OCI-LY7 (cell line): ENCODE data around the gene IL6R. TPM values are rescaled to one million over a fixed set of nuclear protein-coding genes. Genes with fewer than 3 reads are reported as not detected.
A peak's percentile ranks its signal among the peaks of the same experiment; 100 is the strongest.

ENCODE experiments used
- BruUV-seq: library from RNA; stranded (reverse); fragments of 400-500 nt; replicated peaks from 2 replicates; lab custom pipeline; 2021; lab: Mats Ljungman, UMichigan
- CTCF ChIA-PET: fragments of 300-600 bp; sonication (Branson Sonifier 250); formaldehyde crosslinking; loops from one replicate; lab custom pipeline; 2022; ENCODE audit warnings: antibody characterized with exemption; ENCODE audit not compliant: unreplicated experiment; lab: Charles Lee
- POLR2A ChIA-PET: fragments of 300-600 bp; sonication (Branson Sonifier 250); formaldehyde crosslinking; loops from one replicate; lab custom pipeline; 2022; ENCODE audit warnings: antibody characterized with exemption; lab: Charles Lee
- DNase-seq: peaks from one replicate; pipeline ENCODE4 v3.0.0-alpha.2; 2015; ENCODE audit warnings: low spot score
- H2AFZ ChIP-seq: fragments of 200-600 bp; sonication (generic), shearing (Covaris generic); 2 replicates; pipeline ENCODE4 v1.6.1; 2014; ENCODE audit warnings: mild to moderate bottlenecking, antibody characterized with exemption, low read length, moderate library complexity
- H3K27ac ChIP-seq: fragments of 200-600 bp; sonication (generic); 2 replicates; pipeline ENCODE4 v1.5.1; 2014; ENCODE audit warnings: mixed run types, low read depth, mild to moderate bottlenecking, moderate library complexity, low read length, inconsistent platforms; ENCODE audit not compliant: poor library complexity, severe bottlenecking
- H3K36me3 ChIP-seq: fragments of 200-600 bp; sonication (generic); 2 replicates; pipeline ENCODE4 v1.6.1; 2014; ENCODE audit warnings: mild to moderate bottlenecking, antibody characterized with exemption, low read length, moderate library complexity, mixed read lengths; ENCODE audit not compliant: insufficient read depth
- H3K4me1 ChIP-seq: fragments of 200-600 bp; sonication (generic); 2 replicates; pipeline ENCODE4 v1.5.1; 2014; ENCODE audit warnings: mild to moderate bottlenecking, low read length; ENCODE audit not compliant: insufficient read depth, poor library complexity, severe bottlenecking
- H3K4me2 ChIP-seq: fragments of 200-600 bp; sonication (generic); 2 replicates; pipeline ENCODE4 v1.6.1; 2014; ENCODE audit warnings: mild to moderate bottlenecking, low read length
- H3K4me3 ChIP-seq: fragments of 200-600 bp; sonication (generic); 2 replicates; pipeline ENCODE4 v1.5.1; 2014; ENCODE audit warnings: mild to moderate bottlenecking, low read depth, low read length; ENCODE audit not compliant: poor library complexity, severe bottlenecking
- H3K79me2 ChIP-seq: fragments of 200-600 bp; sonication (generic); 2 replicates; pipeline ENCODE4 v1.6.1; 2016; ENCODE audit warnings: low read depth, mild to moderate bottlenecking, low read length, moderate library complexity, mixed read lengths; ENCODE audit not compliant: insufficient read depth
- H3K9me2 ChIP-seq: fragments of 200-600 bp; sonication (generic); 2 replicates; pipeline ENCODE4 v1.6.1; 2016; ENCODE audit warnings: mild to moderate bottlenecking, low read length, mixed read lengths; ENCODE audit not compliant: insufficient read depth
- H3K9me3 ChIP-seq: fragments of 200-600 bp; sonication (generic); 2 replicates; pipeline ENCODE4 v1.6.1; 2014; ENCODE audit warnings: mild to moderate bottlenecking, mixed run types, low read length, mixed read lengths
- H4K20me1 ChIP-seq: fragments of 200-600 bp; sonication (generic); 2 replicates; pipeline ENCODE4 v1.6.1; 2014; ENCODE audit warnings: mild to moderate bottlenecking, antibody characterized with exemption, low read length, moderate library complexity, mixed read lengths; ENCODE audit not compliant: insufficient read depth
- EZH2phosphoT487 ChIP-seq: fragments of 200-600 bp; sonication (generic); IDR thresholded peaks from 2 replicates; pipeline ENCODE4 v1.6.1; 2018; ENCODE audit warnings: low read depth, borderline replicate concordance, mild to moderate bottlenecking, mixed run types, antibody characterized with exemption, low read length, moderate library complexity, mixed read lengths
- intact Hi-C: fragments of 100-400 bp; cut with micrococcal nuclease; formaldehyde crosslinking; loops from one replicate; pipeline ENCODE4 v1.10.0; 2022; ENCODE audit not compliant: unreplicated experiment
- total RNA-seq, 2 experiments: library from RNA; depleted of rRNA in 1 of 2; stranded (reverse); fragments of >200 nt in 1 of 2; shearing (Covaris generic) in 1 of 2; gene quantifications; 2 replicates each; pipeline ENCODE4 v1.2.3, GENCODE V29; 2014 to 2022
- TF ChIP-seq, protein P1 (sequence below): fragments of 200-600 bp; sonication (generic); conservative IDR thresholded peaks from 2 replicates; pipeline ENCODE4 v1.5.1; 2014; ENCODE audit warnings: mild to moderate bottlenecking, antibody characterized with exemption, low read length, moderate library complexity, mixed read lengths

The IL6R gene
- total RNA-seq, 2 experiments from 2014 or later: not detected

DNA sequence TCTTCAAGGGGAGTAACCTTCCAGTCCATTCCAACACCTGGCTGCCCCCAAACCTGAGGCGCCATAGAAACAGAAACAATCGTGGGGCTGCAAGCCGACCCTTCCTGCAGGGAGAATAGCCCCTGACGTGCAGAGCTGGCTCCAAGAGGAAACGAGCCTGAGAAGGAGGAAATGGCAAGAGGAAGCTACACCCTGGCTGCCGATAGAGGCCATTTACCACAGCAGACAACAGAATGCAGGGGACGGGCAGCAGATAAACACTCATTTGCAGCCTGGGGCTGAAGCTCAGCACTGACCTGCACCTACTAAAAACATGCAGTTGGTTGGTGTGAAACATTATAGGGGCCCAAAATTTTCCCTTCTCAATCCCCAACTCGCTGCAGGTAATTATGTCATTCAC is 88.1 kb downstream of the IL6R start:
- Histone ChIP-seq H3K4me3 (peak overlapping the region; percentile 12), H3K79me2 (no peaks in the 10 kb centered on the region), H2AFZ (peak overlapping the region; percentile 85), H4K20me1 (no peaks in the 10 kb centered on the region), H3K27ac (no peak overlapping the region), H3K4me1 (peaks cover 47% of the 10 kb centered on the region), H3K4me2 (peak overlapping the region; percentile 60), H3K9me2 (no peaks in the 10 kb centered on the region), H3K36me3 (no peaks in the 10 kb centered on the region), H3K9me3 (no peaks in the 10 kb centered on the region)
- no TSS peak for BruUV-seq
- DNase-seq: peak; percentile 54
- intact Hi-C loops: no loop called here
- ChIA-PET POLR2A (interaction anchor here (0.8 to 1.2 kb wide), 2 partner anchors 13 to 25 kb away, joined by 3 to 5 read pairs; no protein-coding TSS in a partner anchor), CTCF (no interaction called here)
- no peak for TF ChIP-seq EZH2phosphoT487
- TF ChIP-seq, protein P1, sequence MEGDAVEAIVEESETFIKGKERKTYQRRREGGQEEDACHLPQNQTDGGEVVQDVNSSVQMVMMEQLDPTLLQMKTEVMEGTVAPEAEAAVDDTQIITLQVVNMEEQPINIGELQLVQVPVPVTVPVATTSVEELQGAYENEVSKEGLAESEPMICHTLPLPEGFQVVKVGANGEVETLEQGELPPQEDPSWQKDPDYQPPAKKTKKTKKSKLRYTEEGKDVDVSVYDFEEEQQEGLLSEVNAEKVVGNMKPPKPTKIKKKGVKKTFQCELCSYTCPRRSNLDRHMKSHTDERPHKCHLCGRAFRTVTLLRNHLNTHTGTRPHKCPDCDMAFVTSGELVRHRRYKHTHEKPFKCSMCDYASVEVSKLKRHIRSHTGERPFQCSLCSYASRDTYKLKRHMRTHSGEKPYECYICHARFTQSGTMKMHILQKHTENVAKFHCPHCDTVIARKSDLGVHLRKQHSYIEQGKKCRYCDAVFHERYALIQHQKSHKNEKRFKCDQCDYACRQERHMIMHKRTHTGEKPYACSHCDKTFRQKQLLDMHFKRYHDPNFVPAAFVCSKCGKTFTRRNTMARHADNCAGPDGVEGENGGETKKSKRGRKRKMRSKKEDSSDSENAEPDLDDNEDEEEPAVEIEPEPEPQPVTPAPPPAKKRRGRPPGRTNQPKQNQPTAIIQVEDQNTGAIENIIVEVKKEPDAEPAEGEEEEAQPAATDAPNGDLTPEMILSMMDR: no peak

DNA sequence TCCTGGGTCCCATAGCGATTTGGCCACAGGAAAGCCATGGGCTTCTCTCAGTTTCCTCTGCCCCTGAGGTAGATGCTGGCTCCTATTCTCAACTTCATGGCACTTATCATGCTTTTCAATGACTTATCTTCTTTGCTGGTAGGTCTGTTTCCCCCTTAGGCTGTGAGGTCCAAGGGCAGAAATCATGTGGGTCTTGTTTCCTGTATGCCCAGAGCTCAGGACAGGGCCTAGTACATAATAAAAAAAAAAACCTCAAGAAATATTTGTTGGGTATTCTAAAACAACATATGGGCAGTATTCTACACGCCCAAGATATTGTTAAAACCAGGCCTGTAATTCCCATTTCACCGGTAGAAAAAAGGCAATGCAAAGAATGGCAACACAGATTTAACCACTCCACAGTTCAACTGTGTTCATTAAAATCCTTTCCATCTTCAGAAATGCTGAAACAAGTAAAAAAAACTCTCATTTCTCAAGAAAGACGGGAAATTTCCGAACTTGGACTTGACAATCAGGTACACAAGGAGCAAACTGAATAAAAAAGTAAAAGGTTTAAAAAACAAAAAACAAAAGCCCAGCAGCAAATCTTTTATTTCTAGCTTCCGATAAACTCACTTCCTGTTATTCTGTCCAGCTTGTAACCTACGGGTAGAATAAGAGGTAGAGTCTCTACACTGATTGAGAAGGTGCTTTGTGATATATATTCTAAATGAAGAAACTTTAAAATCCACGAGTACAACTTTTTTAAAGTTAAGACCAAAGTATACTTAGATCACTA is 90.5 kb downstream of the IL6R start:
- Histone ChIP-seq H3K79me2 (no peaks in the 10 kb centered on the region), H3K9me2 (no peaks in the 10 kb centered on the region), H2AFZ (peak overlapping the region; percentile 65), H4K20me1 (no peaks in the 10 kb centered on the region), H3K4me1 (peaks cover 47% of the 10 kb centered on the region), H3K9me3 (no peaks in the 10 kb centered on the region), H3K4me3 (no peak overlapping the region), H3K27ac (no peak overlapping the region), H3K36me3 (no peaks in the 10 kb centered on the region), H3K4me2 (peak overlapping the region; percentile 57)
- BruUV-seq: no TSS peak
- ChIA-PET CTCF (no interaction called here), POLR2A (no interaction called here)
- DNase-seq: peak; percentile 23
- intact Hi-C loops: no loop called here
- TF ChIP-seq, protein P1: no peak
- no peak for TF ChIP-seq EZH2phosphoT487

DNA sequence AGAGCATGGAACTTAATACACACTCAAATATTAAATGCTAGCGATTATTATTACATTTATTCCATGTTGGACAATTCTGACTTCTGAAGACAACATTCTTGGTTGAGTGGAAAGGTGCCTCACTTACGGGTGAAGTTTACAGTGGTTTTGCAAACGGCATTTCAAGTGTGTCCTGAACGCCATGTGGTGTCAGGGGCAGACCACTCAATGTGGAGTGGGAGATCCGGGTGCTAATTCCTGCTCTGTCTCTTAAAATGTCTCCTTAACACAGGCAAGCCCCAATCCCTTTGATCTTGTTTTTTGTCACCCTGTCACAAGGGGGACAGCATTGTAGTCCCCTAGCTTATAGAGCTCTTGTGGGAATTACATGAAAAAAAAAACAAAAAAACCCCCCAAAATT is 91.2 kb downstream of the IL6R start:
- BruUV-seq: no TSS peak
- POLR2A ChIA-PET: no interaction called here
- intact Hi-C loops: no loop called here

More for the DNA sequence above, 91.2 kb downstream of the IL6R start:
- H3K4me3 ChIP-seq: peak overlapping the region; percentile 4
- H3K79me2 ChIP-seq: no peaks in the 10 kb centered on the region
- no peak for DNase-seq
- H3K36me3 ChIP-seq: no peaks in the 10 kb centered on the region
- peak overlapping the region; percentile 31 for H3K27ac ChIP-seq
- CTCF ChIA-PET: interaction anchor here (0.7 kb wide), 1 partner anchor 15 kb away, joined by 3 read pairs; no protein-coding TSS in a partner anchor
- H3K4me1 ChIP-seq: peaks cover 47% of the 10 kb centered on the region
- no peaks in the 10 kb centered on the region for H3K9me2 ChIP-seq
- TF ChIP-seq, protein P1: no peak
- TF ChIP-seq EZH2phosphoT487: no peak
- H4K20me1 ChIP-seq: no peaks in the 10 kb centered on the region
- no peaks in the 10 kb centered on the region for H3K9me3 ChIP-seq
- H3K4me2 ChIP-seq: peak overlapping the region; percentile 57
- peak overlapping the region; percentile 65; the same call in 1 of the 2 replicates for H2AFZ ChIP-seq
